GM10248 (cell line): ENCODE measurements around the gene SLC39A13.

Experiments
- CTCF ChIA-PET: fragments of 300-600 bp; sonication (Branson Sonifier 250); formaldehyde crosslinking; extraction: SDS; loops from one replicate; lab custom pipeline; 2021; ENCODE audit warnings: antibody characterized with exemption; lab: Yijun Ruan, JAX
- POLR2A ChIA-PET: fragments of 350-650 bp; sonication (Branson Sonifier 250); formaldehyde crosslinking; extraction: SDS; loops from one replicate; lab custom pipeline; 2020; ENCODE audit warnings: antibody characterized with exemption; lab: Yijun Ruan, JAX
- DNase-seq: peaks from one replicate; pipeline ENCODE4 v3.0.0; 2012; ENCODE audit errors: extremely low spot score
- TF ChIP-seq, protein P1 (sequence below): IDR thresholded peaks from 2 replicates; pipeline ENCODE4 v1.5.1; 2012; ENCODE audit warnings: mild to moderate bottlenecking, low read depth; ENCODE audit errors: extremely low read depth, missing control alignments, control extremely low read depth

The SLC39A13 gene

DNA sequence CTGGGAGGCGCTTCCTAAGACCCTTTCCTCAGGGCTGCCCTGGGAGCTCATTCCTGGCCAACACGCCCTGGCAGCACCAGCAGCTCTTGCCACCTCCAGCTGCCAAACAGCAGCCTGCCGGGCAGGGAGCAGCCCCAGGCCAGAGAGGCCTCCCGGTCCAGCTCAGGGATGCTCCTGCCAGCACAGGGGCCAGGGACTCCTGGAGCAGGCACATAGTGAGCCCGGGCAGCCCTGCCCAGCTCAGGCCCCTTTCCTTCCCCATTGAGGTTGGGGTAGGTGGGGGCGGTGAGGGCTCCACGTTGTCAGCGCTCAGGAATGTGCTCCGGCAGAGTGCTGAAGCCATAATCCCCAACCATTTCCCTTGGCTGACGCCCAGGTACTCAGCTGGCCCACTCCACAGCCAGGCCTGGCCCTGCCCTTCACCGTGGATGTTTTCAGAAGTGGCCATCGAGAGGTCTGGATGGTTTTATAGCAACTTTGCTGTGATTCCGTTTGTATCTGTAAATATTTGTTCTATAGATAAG lies 7.6 kb downstream of the SLC39A13 start:
- TF ChIP-seq, protein P1, sequence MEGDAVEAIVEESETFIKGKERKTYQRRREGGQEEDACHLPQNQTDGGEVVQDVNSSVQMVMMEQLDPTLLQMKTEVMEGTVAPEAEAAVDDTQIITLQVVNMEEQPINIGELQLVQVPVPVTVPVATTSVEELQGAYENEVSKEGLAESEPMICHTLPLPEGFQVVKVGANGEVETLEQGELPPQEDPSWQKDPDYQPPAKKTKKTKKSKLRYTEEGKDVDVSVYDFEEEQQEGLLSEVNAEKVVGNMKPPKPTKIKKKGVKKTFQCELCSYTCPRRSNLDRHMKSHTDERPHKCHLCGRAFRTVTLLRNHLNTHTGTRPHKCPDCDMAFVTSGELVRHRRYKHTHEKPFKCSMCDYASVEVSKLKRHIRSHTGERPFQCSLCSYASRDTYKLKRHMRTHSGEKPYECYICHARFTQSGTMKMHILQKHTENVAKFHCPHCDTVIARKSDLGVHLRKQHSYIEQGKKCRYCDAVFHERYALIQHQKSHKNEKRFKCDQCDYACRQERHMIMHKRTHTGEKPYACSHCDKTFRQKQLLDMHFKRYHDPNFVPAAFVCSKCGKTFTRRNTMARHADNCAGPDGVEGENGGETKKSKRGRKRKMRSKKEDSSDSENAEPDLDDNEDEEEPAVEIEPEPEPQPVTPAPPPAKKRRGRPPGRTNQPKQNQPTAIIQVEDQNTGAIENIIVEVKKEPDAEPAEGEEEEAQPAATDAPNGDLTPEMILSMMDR = no peak
- ChIA-PET CTCF (interaction anchor here (0.8 to 1.3 kb wide), 3 partner anchors 9 to 43 kb away, joined by 3 to 4 read pairs (median 3); no protein-coding TSS in a partner anchor), POLR2A (interaction anchor here (0.5 to 1.2 kb wide), 3 partner anchors 36 to 167 kb away, joined by 3 read pairs; partner anchors contain the start of gene ACP2)
- DNase-seq = no peak

DNA sequence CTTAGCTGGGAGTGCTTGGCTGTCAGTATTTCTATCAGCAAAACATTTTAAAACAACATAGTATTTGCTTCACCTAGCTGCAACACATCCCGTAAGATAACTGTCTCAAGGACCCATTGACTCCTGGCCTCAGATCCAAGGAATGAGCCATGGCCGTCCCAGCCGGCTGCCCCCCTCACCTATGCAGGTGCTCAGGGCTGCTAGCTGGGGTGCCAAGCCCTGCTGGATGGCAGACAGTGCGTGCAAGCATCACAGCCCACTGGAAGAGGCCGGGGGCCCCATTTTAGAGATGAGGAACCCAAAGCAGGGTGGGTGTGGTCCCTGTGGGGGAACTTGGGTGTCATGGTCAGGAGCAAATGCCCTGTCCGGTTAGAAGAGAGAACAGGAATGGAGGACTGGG lies 9.3 kb downstream of the SLC39A13 start:
- DNase-seq = no peak
- ChIA-PET POLR2A (no interaction called here), CTCF (interaction anchor here (0.9 to 1.8 kb wide), 3 partner anchors 9 to 236 kb away, joined by 3 to 6 read pairs (median 4); partner anchors contain the start of genes PSMC3 and SLC39A13)
- TF ChIP-seq, protein P1 = no peak

DNA sequence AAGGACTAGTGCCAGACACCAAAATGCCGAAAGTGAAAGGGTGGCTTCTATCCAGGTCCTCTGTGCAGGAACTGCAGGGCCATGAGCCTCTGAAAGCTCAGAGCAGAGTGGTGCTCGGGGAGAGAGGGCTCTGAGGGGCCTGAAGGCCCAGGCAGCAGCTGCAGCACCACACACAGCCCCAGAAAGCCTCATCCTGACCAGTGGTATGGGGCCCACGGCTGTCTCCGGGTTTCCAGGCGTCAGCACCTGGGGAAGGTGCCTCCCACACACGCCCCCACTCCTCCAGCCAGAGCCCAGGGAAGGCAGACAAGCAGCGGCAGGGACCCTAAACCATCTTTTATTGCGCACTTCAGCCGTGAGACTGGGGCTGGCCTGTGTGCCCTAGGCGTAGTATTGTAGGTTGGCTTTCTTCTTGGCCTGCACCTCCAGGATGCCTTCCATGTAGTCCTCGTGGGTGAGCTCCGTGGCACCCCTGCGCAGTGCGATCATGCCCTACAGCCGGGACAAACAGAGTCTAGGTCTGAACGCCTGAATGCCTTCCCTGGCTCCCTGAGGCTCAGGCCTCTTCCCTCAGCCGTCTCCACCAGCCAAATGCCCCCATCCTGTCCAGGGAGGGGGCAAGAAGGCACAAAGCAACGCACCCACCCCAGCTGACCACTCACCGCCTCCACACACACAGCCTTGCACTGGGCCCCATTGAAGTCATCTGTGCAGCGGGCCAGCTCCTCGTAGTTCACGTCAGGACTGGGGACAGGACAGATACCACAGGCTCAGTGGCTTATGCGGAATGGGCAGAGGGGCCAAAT lies 10.3 kb downstream of the SLC39A13 start:
- POLR2A ChIA-PET = interaction anchor here (0.5 kb wide), 1 partner anchor 146 kb away, joined by 5 read pairs; no protein-coding TSS in a partner anchor
- DNase-seq = no peak

DNA sequence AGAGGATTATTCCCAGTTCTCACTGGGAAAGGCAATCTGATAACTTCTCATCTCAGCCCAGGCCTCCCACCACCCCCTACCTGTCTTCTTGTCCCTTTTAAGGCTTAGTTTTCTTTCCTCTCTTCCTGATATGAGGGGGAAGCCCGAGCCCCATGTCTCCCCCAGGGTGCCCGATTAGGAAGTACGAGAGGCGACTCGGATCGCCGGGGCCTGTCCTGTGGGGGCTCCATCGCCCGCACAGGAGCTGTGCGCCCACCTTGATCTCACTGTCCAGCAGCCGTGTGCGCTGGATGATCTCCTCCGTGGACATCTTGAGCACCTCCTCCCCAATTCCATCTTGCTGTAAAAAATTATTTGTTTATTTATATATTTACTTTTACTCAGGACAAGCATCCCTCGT lies 17.2 kb downstream of the SLC39A13 start:
- POLR2A ChIA-PET = interaction anchor here (0.7 kb wide), 2 partner anchors 13 to 115 kb away, joined by 3 to 4 read pairs; no protein-coding TSS in a partner anchor
- TF ChIP-seq, protein P1 = no peak
- CTCF ChIA-PET = interaction anchor here (0.8 to 6.5 kb wide), 7 partner anchors 8 to 165 kb away, joined by 3 to 48 read pairs (median 5); no protein-coding TSS in a partner anchor
- no peak for DNase-seq

More for the DNA sequence above, 10.3 kb downstream of the SLC39A13 start:
- CTCF ChIA-PET = interaction anchor here (1.6 kb wide), 1 partner anchor 11 kb away, joined by 3 read pairs; the partner anchor contains the start of gene SLC39A13
- TF ChIP-seq, protein P1 = no peak

DNA sequence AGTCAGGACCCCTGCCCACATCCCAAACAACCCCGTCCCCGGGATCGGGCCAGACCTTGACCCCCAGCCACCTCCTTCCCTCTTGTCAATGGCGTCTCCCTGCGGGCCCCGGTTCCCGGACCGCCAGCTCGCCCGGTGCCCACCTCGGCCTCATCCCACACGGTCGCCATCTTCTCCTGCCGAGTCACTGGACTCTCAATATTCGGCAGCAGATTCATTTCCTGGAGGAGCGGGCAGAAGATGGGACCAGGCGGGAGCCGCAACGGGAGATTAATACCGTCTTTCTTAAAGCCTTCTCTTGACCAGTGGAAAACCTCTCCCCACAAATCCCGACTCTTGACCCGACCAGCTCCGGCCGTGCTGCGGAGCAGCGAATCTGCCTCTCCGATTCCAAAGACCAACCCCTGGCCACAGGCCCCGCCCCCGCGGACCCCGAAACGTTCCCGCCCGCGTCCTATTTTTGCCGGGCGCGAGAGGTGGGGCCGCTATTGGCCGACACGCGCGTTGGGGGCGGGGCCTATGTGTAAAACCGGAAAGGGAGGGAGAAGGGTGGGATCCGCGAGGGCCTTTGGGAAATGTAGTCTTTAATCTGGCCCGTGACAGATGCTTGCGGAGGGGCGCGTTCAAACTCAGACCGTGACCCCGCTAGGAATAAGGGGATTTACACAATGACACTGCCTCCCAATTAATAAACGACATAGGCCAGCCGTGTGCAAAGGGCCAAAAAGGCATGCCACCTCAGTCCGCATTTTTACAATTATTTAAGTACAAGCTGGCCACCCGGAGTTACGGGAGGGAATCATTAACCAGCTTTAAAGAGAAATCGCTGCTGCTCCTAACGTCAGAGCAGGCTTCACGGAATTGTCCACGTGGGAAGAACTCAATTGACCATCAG lies 17.9 kb downstream of the SLC39A13 start, which contains the start of gene PSMC3:
Gene PSMC3, minus strand, starts transcription at position 378 of the 895 bp plus-strand sequence. Its CDS starts 160 bp downstream, at position 218.
- CTCF ChIA-PET = interaction anchor here (0.8 to 6.5 kb wide), 7 partner anchors 9 to 166 kb away, joined by 3 to 48 read pairs (median 5); no protein-coding TSS in a partner anchor
- TF ChIP-seq, protein P1 = no peak
- peak; percentile 97 for DNase-seq
- POLR2A ChIA-PET = interaction anchor here (0.7 kb wide), 2 partner anchors 14 to 114 kb away, joined by 3 to 4 read pairs; no protein-coding TSS in a partner anchor
